HL-60 (cell line): ENCODE results near the gene PIWIL1.

Experiments
- DNase-seq, 2 experiments: peaks; one replicate each; pipeline ENCODE4 v3.0.0-alpha.2; 2010 to 2020; ENCODE audit warnings: low read depth in 1 of 2, low spot score in 1 of 2
- H3K27ac ChIP-seq: fragments of 250-450 bp; sonication (Bioruptor Pico); replicated peaks from 2 replicates; pipeline ENCODE4 v1.5.1; 2020; ENCODE audit warnings: mild to moderate bottlenecking, moderate library complexity
- H3K27me3 ChIP-seq: fragments of 250-450 bp; sonication (Bioruptor Pico); 2 replicates; pipeline ENCODE4 v1.5.1; 2021; ENCODE audit warnings: mild to moderate bottlenecking, moderate library complexity; ENCODE audit not compliant: insufficient read depth, poor library complexity, severe bottlenecking
- H3K4me3 ChIP-seq: replicated peaks from 2 replicates; pipeline ENCODE4 v1.5.1; 2011; ENCODE audit warnings: mild to moderate bottlenecking, control low read depth, low read length; ENCODE audit not compliant: insufficient read depth
- GABPA ChIP-seq: IDR thresholded peaks from 2 replicates; pipeline ENCODE4 v1.6.1; 2012; ENCODE audit warnings: low read depth
- POLR2AphosphoS5 ChIP-seq: IDR thresholded peaks from 2 replicates; pipeline ENCODE4 v1.6.1; 2012; ENCODE audit warnings: low read depth
- SPI1 ChIP-seq: IDR thresholded peaks from 2 replicates; pipeline ENCODE4 v1.6.1; 2012; ENCODE audit warnings: low read depth, mild to moderate bottlenecking, borderline replicate concordance
- TF ChIP-seq, protein P1 (sequence below): IDR thresholded peaks from 2 replicates; pipeline ENCODE4 v1.6.1; 2012; ENCODE audit warnings: low read depth; ENCODE audit not compliant: insufficient replicate concordance
- TF ChIP-seq, protein P2 (sequence below): IDR thresholded peaks from one replicate; pipeline ENCODE4 v1.5.1; 2011; ENCODE audit warnings: low read length, control low read depth, inconsistent platforms; ENCODE audit not compliant: insufficient read depth

Gene PIWIL1

DNA sequence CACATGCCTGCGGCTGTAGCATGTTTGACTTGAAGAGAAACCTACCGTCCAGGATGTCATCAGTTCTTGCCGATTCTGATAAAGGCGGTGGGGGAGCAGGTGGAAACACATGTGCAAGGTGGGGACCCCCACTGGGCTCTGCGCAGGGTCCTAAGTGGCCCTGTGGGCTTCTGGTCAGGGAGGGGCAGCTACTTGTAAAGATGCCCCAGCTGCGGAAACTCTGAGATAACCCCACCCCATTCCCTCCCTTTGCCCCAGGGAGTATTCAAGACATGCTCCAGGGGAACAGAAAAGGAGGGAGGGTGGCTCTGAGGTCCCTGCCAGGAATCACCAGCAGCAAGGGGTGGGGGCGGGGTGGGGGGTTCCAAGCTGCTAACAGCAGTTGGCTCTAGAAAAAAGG is 67.6 kb downstream of the PIWIL1 start:
- H3K4me3 ChIP-seq, result no peak overlapping the region
- H3K27me3 ChIP-seq, result no peaks in the 10 kb centered on the region
- DNase-seq, result no peak
- H3K27ac ChIP-seq, result no peak overlapping the region
- TF ChIP-seq, protein P1, sequence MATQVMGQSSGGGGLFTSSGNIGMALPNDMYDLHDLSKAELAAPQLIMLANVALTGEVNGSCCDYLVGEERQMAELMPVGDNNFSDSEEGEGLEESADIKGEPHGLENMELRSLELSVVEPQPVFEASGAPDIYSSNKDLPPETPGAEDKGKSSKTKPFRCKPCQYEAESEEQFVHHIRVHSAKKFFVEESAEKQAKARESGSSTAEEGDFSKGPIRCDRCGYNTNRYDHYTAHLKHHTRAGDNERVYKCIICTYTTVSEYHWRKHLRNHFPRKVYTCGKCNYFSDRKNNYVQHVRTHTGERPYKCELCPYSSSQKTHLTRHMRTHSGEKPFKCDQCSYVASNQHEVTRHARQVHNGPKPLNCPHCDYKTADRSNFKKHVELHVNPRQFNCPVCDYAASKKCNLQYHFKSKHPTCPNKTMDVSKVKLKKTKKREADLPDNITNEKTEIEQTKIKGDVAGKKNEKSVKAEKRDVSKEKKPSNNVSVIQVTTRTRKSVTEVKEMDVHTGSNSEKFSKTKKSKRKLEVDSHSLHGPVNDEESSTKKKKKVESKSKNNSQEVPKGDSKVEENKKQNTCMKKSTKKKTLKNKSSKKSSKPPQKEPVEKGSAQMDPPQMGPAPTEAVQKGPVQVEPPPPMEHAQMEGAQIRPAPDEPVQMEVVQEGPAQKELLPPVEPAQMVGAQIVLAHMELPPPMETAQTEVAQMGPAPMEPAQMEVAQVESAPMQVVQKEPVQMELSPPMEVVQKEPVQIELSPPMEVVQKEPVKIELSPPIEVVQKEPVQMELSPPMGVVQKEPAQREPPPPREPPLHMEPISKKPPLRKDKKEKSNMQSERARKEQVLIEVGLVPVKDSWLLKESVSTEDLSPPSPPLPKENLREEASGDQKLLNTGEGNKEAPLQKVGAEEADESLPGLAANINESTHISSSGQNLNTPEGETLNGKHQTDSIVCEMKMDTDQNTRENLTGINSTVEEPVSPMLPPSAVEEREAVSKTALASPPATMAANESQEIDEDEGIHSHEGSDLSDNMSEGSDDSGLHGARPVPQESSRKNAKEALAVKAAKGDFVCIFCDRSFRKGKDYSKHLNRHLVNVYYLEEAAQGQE, result no peak
- TF ChIP-seq POLR2AphosphoS5 (no peak), SPI1 (no peak), GABPA (no peak)
- TF ChIP-seq, protein P2, sequence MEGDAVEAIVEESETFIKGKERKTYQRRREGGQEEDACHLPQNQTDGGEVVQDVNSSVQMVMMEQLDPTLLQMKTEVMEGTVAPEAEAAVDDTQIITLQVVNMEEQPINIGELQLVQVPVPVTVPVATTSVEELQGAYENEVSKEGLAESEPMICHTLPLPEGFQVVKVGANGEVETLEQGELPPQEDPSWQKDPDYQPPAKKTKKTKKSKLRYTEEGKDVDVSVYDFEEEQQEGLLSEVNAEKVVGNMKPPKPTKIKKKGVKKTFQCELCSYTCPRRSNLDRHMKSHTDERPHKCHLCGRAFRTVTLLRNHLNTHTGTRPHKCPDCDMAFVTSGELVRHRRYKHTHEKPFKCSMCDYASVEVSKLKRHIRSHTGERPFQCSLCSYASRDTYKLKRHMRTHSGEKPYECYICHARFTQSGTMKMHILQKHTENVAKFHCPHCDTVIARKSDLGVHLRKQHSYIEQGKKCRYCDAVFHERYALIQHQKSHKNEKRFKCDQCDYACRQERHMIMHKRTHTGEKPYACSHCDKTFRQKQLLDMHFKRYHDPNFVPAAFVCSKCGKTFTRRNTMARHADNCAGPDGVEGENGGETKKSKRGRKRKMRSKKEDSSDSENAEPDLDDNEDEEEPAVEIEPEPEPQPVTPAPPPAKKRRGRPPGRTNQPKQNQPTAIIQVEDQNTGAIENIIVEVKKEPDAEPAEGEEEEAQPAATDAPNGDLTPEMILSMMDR, result no peak

DNA sequence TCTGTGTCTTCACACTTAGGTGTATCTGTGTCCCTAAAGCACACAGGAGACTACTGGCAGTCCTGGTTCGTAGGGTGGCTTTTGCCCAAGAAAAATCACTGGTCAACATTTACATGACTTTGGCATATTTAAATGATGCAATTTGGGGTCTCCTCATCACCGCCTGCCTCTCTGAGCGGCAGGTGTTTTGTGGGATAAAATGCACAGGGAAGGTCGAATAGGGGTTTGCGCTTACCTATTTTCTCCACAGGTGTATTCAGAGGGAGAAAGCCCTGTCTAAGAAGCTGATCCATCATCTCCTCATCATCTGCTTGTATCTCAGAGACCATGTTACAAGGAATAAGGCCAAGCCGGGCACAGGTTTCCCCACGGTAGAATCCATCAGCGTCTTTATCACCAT is 74.7 kb downstream of the PIWIL1 start:
- H3K27ac ChIP-seq, result no peak overlapping the region
- TF ChIP-seq, protein P1, result no peak
- TF ChIP-seq SPI1 (no peak), GABPA (no peak), POLR2AphosphoS5 (no peak)
- TF ChIP-seq, protein P2, result no peak
- H3K27me3 ChIP-seq, result no peaks in the 10 kb centered on the region
- H3K4me3 ChIP-seq, result no peak overlapping the region
- no peak for DNase-seq

DNA sequence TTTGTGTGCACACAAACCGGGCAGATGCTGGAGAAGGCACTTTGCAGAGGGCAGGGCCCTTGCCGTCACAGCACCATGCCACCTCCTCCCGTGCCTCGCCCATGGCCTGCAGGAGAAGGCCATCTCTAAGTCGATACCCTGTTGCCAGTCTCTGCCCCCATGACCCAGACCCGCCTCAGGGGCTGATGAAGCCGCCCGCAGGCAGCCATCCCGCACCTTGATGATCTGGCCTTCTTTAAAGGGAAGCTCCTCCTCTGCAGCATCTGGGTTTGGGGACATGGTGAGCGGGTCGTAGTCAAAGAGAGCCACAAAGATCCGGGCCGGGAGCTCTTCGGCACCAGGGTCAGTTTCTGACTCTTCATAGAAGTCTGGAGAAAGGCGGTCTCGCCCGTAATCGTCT is 76.2 kb downstream of the PIWIL1 start:
- H3K4me3 ChIP-seq, result no peak overlapping the region
- no peaks in the 10 kb centered on the region for H3K27me3 ChIP-seq
- no peak for DNase-seq
- TF ChIP-seq GABPA (no peak), POLR2AphosphoS5 (no peak), SPI1 (no peak)
- TF ChIP-seq, protein P2, result no peak
- TF ChIP-seq, protein P1, result no peak
- H3K27ac ChIP-seq, result no peak overlapping the region
